ENCODE data around the gene LCNL1.

GRCh38 chr9:136960212-136960937 is 22.4 kb upstream of the LCNL1 start:
- TF ChIP-seq POLR2AphosphoS5 (IDR thresholded peaks at IDR 0.05; ENCODE audit: borderline replicate concordance, low read depth, low read length) (no peak), EZH2 (IDR thresholded peaks at IDR 0.05) (no peak), FOXP2 (optimal IDR thresholded peaks at IDR 0.05; ENCODE audit: control extremely low read depth, extremely low read length, insufficient read depth) (no peak)
